AG04450 (cell line): Measurements from ENCODE around the gene GLOD5. TPM values are rescaled to one million over a fixed set of nuclear protein-coding genes. Genes with fewer than 3 reads are reported as not detected.

ENCODE experiments used
- CTCF ChIA-PET: fragments of 300-600, 350-600 bp; formaldehyde crosslinking; extraction: SDS; loops from one replicate; lab custom pipeline; 2022; ENCODE audit warnings: antibody characterized with exemption, inconsistent platforms; lab: Charles Lee
- POLR2A ChIA-PET: fragments of 350-600 bp; formaldehyde crosslinking; extraction: SDS; loops from one replicate; lab custom pipeline; 2021; ENCODE audit warnings: antibody characterized with exemption, inconsistent platforms; lab: Yijun Ruan, JAX
- DNase-seq: peaks from one replicate; pipeline ENCODE4 v3.0.0-alpha.2; 2011; ENCODE audit warnings: low read depth, low spot score
- H3K27ac ChIP-seq: one replicate; pipeline ENCODE4 v1.5.1; 2012; ENCODE audit warnings: low read depth, low read length, control low read depth
- H3K27me3 ChIP-seq: one replicate; pipeline ENCODE4 v1.6.0; 2012; ENCODE audit warnings: low read length; ENCODE audit not compliant: control insufficient read depth, insufficient read depth
- H3K4me3 ChIP-seq: 2 replicates; pipeline ENCODE4 v1.5.1; 2011; ENCODE audit warnings: mild to moderate bottlenecking, low read depth, low read length, control low read depth
- H3K9me3 ChIP-seq: 2 replicates; pipeline ENCODE4 v1.5.1; 2012; ENCODE audit warnings: low read length; ENCODE audit not compliant: control insufficient read depth, insufficient read depth
- CTCF ChIP-seq: IDR thresholded peaks from 2 replicates; pipeline ENCODE4 v1.5.1; 2011; ENCODE audit warnings: low read depth, low read length, control low read depth, inconsistent platforms
- polyA plus RNA-seq: library from polyadenylated mRNA; depleted of rRNA; stranded (reverse); fragments of >200 nt; gene quantifications from 2 replicates; pipeline ENCODE4 v1.2.3, GENCODE V29; 2011

The GLOD5 gene
- polyA plus RNA-seq, 1 experiment = not detected

GRCh38 chrX:48741834-48742233 is 19.7 kb upstream of the GLOD5 start:
- TF ChIP-seq CTCF = no peak
- Histone ChIP-seq H3K27ac (no peak overlapping the region), H3K4me3 (no peak overlapping the region), H3K27me3 (no peaks in the 10 kb centered on the region), H3K9me3 (no peaks in the 10 kb centered on the region)
- CTCF ChIA-PET = no interaction called here
- DNase-seq = no peak
- POLR2A ChIA-PET = no interaction called here

DNA sequence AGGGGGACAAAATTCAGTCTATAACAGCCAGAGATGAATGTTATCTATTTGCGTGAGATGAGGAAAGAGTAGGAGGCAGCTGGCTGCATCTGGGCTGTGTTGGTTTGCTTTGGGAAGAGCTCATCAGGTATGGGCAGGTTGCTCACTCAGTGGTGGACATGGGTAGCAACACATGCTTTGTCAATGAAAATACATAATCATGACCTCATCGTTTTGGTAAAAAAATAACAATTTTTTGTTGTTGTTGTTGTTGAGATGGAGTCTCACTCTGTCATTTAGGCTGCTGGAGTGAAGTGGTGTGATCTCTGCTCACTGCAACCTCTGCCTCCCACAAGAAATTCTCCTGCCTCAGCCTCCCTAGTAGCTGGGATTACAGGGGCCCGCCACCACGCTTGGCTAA is 16.3 kb upstream of the GLOD5 start:
- no peak overlapping the region for H3K4me3 ChIP-seq
- TF ChIP-seq CTCF = no peak
- POLR2A ChIA-PET = no interaction called here
- no peak overlapping the region for H3K27ac ChIP-seq
- CTCF ChIA-PET = no interaction called here
- no peak for DNase-seq
- no peaks in the 10 kb centered on the region for H3K27me3 ChIP-seq
- H3K9me3 ChIP-seq = no peaks in the 10 kb centered on the region

DNA sequence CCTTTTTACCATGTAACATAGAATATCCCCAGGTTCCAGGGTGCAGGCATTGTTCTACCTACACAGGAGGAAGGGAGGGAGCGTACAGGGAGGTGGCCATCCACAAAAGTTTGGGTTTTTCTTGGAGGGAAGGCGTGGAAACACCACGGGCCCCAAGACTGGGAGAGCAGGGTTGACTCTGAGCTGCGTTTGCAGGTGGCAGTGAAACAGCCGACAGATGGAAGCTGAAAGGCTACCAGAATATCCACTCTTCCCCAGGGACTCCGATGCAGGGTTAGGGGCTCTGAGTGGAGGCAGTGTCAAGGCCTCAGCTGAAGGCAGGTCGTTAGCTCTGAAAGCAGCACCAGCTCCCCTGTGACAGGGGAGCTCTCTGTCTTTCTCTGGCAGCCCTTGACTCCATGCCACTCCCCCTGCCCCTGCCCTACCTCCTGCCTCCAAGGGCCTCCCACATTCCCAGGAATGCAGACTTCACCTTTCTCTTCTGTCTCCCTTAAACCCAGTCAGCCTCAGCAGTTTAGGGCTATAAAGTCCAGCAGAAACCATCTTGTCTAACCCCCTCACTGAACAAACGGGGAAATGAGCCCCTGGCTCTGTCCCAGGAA is 14.0 kb upstream of the GLOD5 start:
- H3K4me3 ChIP-seq = no peak overlapping the region
- CTCF ChIA-PET = no interaction called here
- TF ChIP-seq CTCF = no peak
- no peaks in the 10 kb centered on the region for H3K9me3 ChIP-seq
- no peak for DNase-seq
- POLR2A ChIA-PET = no interaction called here
- H3K27ac ChIP-seq = no peak overlapping the region
- no peaks in the 10 kb centered on the region for H3K27me3 ChIP-seq

DNA sequence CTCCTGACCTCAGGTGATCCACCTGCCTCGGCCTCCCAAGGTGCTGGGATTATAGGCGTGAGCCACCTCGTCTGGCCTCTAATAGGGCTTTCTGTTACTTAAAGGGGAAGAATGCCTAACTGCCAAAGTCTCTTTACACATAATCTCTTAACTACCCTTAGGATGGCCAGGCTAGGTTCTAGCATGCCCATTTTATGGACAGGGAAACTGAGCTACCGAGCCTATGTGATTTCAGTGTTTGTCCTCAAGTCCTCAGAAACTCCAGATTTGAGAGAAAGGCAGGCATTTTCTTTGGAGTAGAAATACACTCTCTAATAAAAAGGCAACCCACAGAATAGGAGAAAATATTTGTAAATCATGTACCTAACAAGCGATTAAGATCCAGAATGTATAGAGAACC is 12.4 kb upstream of the GLOD5 start:
- Histone ChIP-seq H3K4me3 (no peak overlapping the region), H3K27me3 (no peaks in the 10 kb centered on the region), H3K9me3 (no peaks in the 10 kb centered on the region), H3K27ac (no peak overlapping the region)
- ChIA-PET CTCF (no interaction called here), POLR2A (no interaction called here)
- no peak for TF ChIP-seq CTCF
- DNase-seq = no peak

- Histone ChIP-seq H3K4me3 (no peak overlapping the region), H3K27ac (no peak overlapping the region), H3K9me3 (no peaks in the 10 kb centered on the region), H3K27me3 (no peaks in the 10 kb centered on the region)
- no peak for DNase-seq
- ChIA-PET CTCF (no interaction called here), POLR2A (no interaction called here)
- no peak for TF ChIP-seq CTCF
Observed at GRCh38 chrX:48751343-48751742, 10.2 kb upstream of the GLOD5 start.
